Measurements from ENCODE around the gene ZNF90. TPM values are rescaled to one million over a fixed set of nuclear protein-coding genes. Genes with fewer than 3 reads are reported as not detected.

ZNF90 gene
- total and polyA plus RNA-seq, 2 of the 8 experiments (the other 6 are each of a cell fraction or from before 2014, with no cell fraction given): 41.2 to 114 TPM

- no peaks in the 10 kb centered on the region for H3K36me3 ChIP-seq (ENCODE audit: control insufficient read depth in 2 of 4, insufficient read depth in 4 of 4, low read length in 3 of 4)
- peak overlapping the region; percentile 42; the same call in 1 of the 2 replicates for H2AFZ ChIP-seq (ENCODE audit: low read length)
- no peak overlapping the region for H2AK5ac ChIP-seq (ENCODE audit: low read depth, low read length)
- H3K18ac ChIP-seq (ENCODE audit: extremely low read depth, low read length): peak overlapping the region; percentile 6; the same call in 1 of the 2 replicates
- peaks cover 2 to 20% (median 12%) of the 10 kb centered on the region in 4 experiments for H3K4me1 ChIP-seq (replicated peaks in 1 of 4; ENCODE audit: control insufficient read depth in 3 of 4, insufficient read depth in 4 of 4, low read length in 3 of 4)
- H2BK20ac ChIP-seq (ENCODE audit: low read length): peak overlapping the region; percentile 8; the same call in 1 of the 2 replicates
- no peaks in the 10 kb centered on the region for H3K79me1 ChIP-seq (ENCODE audit: low read depth, low read length)
- H3K4me2 ChIP-seq (ENCODE audit: insufficient read depth in 1 of 2, low read depth in 2 of 2, low read length in 2 of 2): peak overlapping the region; percentile 41 to 59
- TF ChIP-seq ATF3 (IDR thresholded peaks at IDR 0.05; ENCODE audit: insufficient read depth, low read depth, low read length) (no peak), TEAD4 (IDR thresholded peaks at IDR 0.05; ENCODE audit: low read depth, low read length) (no peak), SP1 (IDR thresholded peaks at IDR 0.05; ENCODE audit: low read depth, low read length) (0 out of 2 replicates have a peak, but pooled peaks have one; percentile 19)
- DNase-seq (ENCODE audit: low read depth in 1 of 2, low spot score in 2 of 2): no peak
- H2BK15ac ChIP-seq (ENCODE audit: low read length): no peak overlapping the region
- ChIA-PET POLR2A (ENCODE audit: partially characterized antibody) (interaction anchor here (0.6 to 5.4 kb wide), 14 partner anchors 10 to 185 kb away, joined by 3 to 57 read pairs (median 6); partner anchors contain the start of genes ZNF486, ZNF682 and ZNF90), CTCF (ENCODE audit: partially characterized antibody) (interaction anchor here (0.5 to 0.6 kb wide), 2 partner anchors 17 to 70 kb away, joined by 3 read pairs; no protein-coding TSS in a partner anchor)
- peaks cover 4 to 10% of the 10 kb centered on the region in 2 experiments; a peak in 2 of 4 replicates for H3K9me3 ChIP-seq (ENCODE audit: insufficient read depth in 2 of 2, low read depth in 1 of 2, low read length in 1 of 2)
- peak overlapping the region; percentile 93; the same call in 1 of the 2 replicates for H2BK5ac ChIP-seq (ENCODE audit: low read depth, low read length)
- H4K91ac ChIP-seq (replicated peaks; ENCODE audit: insufficient read length, low read length): no peak overlapping the region
- no peak overlapping the region for H3K9ac ChIP-seq (replicated peaks in 1 of 4; ENCODE audit: extremely low read depth in 1 of 4, low read depth in 3 of 4, low read length in 3 of 4)
- H4K20me1 ChIP-seq (replicated peaks in 1 of 2; ENCODE audit: control insufficient read depth in 1 of 2, insufficient read depth in 2 of 2, low read length in 2 of 2): no peaks in the 10 kb centered on the region
- H3K23ac ChIP-seq (ENCODE audit: insufficient read length): no peak overlapping the region
- WGBS, 2 experiments (ENCODE audit: extremely low coverage in 1 of 2, insufficient coverage in 1 of 2, insufficient read length in 1 of 2, insufficient replicate concordance in 2 of 2, low coverage in 1 of 2, low lambda C conversion rate in 2 of 2, missing lambda C conversion rate in 1 of 2): 40% methylated on average over 9 of the region's 9 CpGs; no CpG with 5 or more reads in 1 of the 2 experiments
- H2BK12ac ChIP-seq (ENCODE audit: low read depth, low read length): peak overlapping the region; percentile 84; the same call in 1 of the 2 replicates
- no peaks in the 10 kb centered on the region for H3K27me3 ChIP-seq (replicated peaks in 1 of 4; ENCODE audit: control insufficient read depth in 3 of 4, extremely low read depth in 1 of 4, insufficient read depth in 3 of 4, low read length in 3 of 4)
- H2BK120ac ChIP-seq (replicated peaks; ENCODE audit: low read depth, low read length): no peak overlapping the region
- no peak overlapping the region for H4K8ac ChIP-seq (ENCODE audit: extremely low read depth, insufficient read depth, low read length)
- H3K79me2 ChIP-seq (ENCODE audit: control insufficient read depth in 1 of 2, insufficient read depth in 2 of 2, low read length in 2 of 2): no peaks in the 10 kb centered on the region
- H3K27ac ChIP-seq (ENCODE audit: low read depth, low read length): no peak overlapping the region
- H3K14ac ChIP-seq (ENCODE audit: insufficient read length): no peak overlapping the region
- no peaks in the 10 kb centered on the region for H3K23me2 ChIP-seq (ENCODE audit: low read depth, low read length)
- H3K56ac ChIP-seq (replicated peaks; ENCODE audit: insufficient read length, low read depth, low read length): no peak overlapping the region
- peak overlapping the region in 1 of 4 experiments; percentile 11; a peak in 1 of 8 replicates for H3K4me3 ChIP-seq (ENCODE audit: extremely low read depth in 1 of 4, insufficient read depth in 2 of 4, low read depth in 3 of 4, low read length in 4 of 4)
- H4K5ac ChIP-seq (ENCODE audit: insufficient read length, low read depth, low read length): no peak overlapping the region
- no peak for FAIRE-seq
- no peak overlapping the region for H3K4ac ChIP-seq (replicated peaks; ENCODE audit: insufficient read length, low read depth, low read length)
Measured at GRCh38 chr19:20067943-20068342, 9.9 kb upstream of the ZNF90 start.
